ENCODE results near the gene IREB2. TPM values are rescaled to one million over a fixed set of nuclear protein-coding genes. Genes with fewer than 3 reads are reported as not detected.
"Not testable (repeated sequence)": the region's sequence is repeated elsewhere in the genome, so short reads cannot be mapped to it uniquely, and the experiment has no call there.

The IREB2 gene
- total RNA-seq, 1 donor from 2014 or later, result 17.7 TPM

GRCh38 chr15:78469031-78469430 is 31.0 kb downstream of the IREB2 start:
- DNase-seq (ENCODE audit: low read depth in 2 of 2), result no peak

GRCh38 chr15:78477295-78477694 is 39.3 kb downstream of the IREB2 start:
- no peak for DNase-seq (ENCODE audit: low read depth in 2 of 2)

- DNase-seq (ENCODE audit: low read depth in 2 of 2), result no peak
Observed at GRCh38 chr15:78479650-78480049, 41.6 kb downstream of the IREB2 start.

GRCh38 chr15:78481917-78482316 is 43.9 kb downstream of the IREB2 start:
- no peak for DNase-seq (ENCODE audit: low read depth in 2 of 2)

GRCh38 chr15:78492872-78493271 is 54.9 kb downstream of the IREB2 start:
- no peak for DNase-seq (ENCODE audit: low read depth in 2 of 2)

GRCh38 chr15:78501857-78502256 is 63.8 kb downstream of the IREB2 start:
- no peak for DNase-seq (ENCODE audit: low read depth in 2 of 2)

GRCh38 chr15:78502641-78503040 is 64.6 kb downstream of the IREB2 start:
- DNase-seq (ENCODE audit: low read depth in 2 of 2), result no peak

GRCh38 chr15:78506971-78507830 is 69.2 kb downstream of the IREB2 start, which contains the start of gene HYKK:
Gene HYKK (plus strand): TSS chr15:78507577. CDS start chr15:78513089, 5,512 bp downstream.
- peak; percentile 94 to 97 for DNase-seq (ENCODE audit: low read depth in 2 of 2)

- DNase-seq (ENCODE audit: low read depth in 2 of 2), result no peak
Observed at GRCh38 chr15:78507831-78508160, 69.8 kb downstream of the IREB2 start.

GRCh38 chr15:78508272-78508671 is 70.3 kb downstream of the IREB2 start:
- no peak for DNase-seq (ENCODE audit: low read depth in 2 of 2)

GRCh38 chr15:78509726-78510312 is 71.8 kb downstream of the IREB2 start:
- DNase-seq (ENCODE audit: low read depth in 2 of 2), result no peak

GRCh38 chr15:78520035-78520434 is 82.0 kb downstream of the IREB2 start:
- not testable (repeated sequence) for DNase-seq (ENCODE audit: low read depth in 2 of 2)

- no peak for DNase-seq (ENCODE audit: low read depth in 2 of 2)
Observed at GRCh38 chr15:78524230-78524629, 86.2 kb downstream of the IREB2 start.

- no peak for DNase-seq (ENCODE audit: low read depth in 2 of 2)
Observed at GRCh38 chr15:78527325-78527724, 89.3 kb downstream of the IREB2 start.

- no peak for DNase-seq (ENCODE audit: low read depth in 2 of 2)
Observed at GRCh38 chr15:78533331-78533730, 95.3 kb downstream of the IREB2 start.

- no peak for DNase-seq (ENCODE audit: low read depth in 2 of 2)
Observed at GRCh38 chr15:78536134-78536533, 98.1 kb downstream of the IREB2 start.

GRCh38 chr15:78537266-78537905 is 99.4 kb downstream of the IREB2 start:
- DNase-seq (ENCODE audit: low read depth in 2 of 2), result no peak

GRCh38 chr15:78538358-78538757 is 100.3 kb downstream of the IREB2 start:
- no peak for DNase-seq (ENCODE audit: low read depth in 2 of 2)

- DNase-seq (ENCODE audit: low read depth in 2 of 2), result peak; percentile 2 to 17
Observed at GRCh38 chr15:78539464-78540140, 101.6 kb downstream of the IREB2 start.

- peak; percentile 70 to 91 for DNase-seq (ENCODE audit: low read depth in 2 of 2)
Observed at GRCh38 chr15:78540141-78540870, 102.3 kb downstream of the IREB2 start, which contains the start of gene PSMA4. Gene PSMA4 (plus strand): TSS chr15:78540444. CDS start chr15:78541928, 1,484 bp downstream.
